GM19463 (cell line): ENCODE data around the gene RANBP3.

Source experiments
- ATAC-seq: cut with Tn5 transposase; IDR thresholded peaks from one replicate; pipeline ENCODE4 v1.9.1; 2021; ENCODE audit warnings: mild to moderate bottlenecking, moderate library complexity; ENCODE audit not compliant: unreplicated experiment

Gene RANBP3

DNA sequence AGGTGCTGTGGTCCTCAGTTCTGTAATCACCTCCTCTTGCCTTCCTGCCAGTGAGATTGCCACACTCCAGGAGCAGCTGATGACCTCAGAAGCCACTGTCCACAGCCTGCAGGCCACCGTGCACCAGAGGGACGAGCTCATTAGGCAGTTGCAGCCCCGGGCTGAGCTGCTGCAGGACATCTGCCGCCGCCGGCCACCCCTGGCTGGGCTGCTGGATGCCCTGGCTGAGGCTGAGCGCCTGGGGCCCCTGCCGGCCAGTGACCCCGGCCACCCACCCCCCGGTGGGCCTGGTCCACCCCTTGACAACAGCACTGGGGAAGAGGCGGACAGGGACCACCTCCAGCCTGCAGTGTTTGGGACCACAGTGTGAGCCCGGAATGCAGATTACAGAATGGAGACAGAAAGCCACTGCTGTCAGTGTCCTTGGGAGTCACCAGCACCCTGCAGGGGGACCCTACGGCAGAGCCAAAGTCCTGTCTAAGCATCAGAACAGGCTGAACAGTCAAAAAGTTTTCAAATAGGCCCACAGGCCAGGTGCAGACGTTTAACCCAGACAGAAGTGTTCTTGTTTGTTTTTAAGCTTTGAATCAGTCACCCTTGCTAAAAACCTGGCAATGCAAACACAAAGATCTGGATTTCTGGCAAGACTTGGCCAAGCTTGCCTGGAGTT lies 69.0 kb downstream of the RANBP3 start:
- no peak for ATAC-seq

DNA sequence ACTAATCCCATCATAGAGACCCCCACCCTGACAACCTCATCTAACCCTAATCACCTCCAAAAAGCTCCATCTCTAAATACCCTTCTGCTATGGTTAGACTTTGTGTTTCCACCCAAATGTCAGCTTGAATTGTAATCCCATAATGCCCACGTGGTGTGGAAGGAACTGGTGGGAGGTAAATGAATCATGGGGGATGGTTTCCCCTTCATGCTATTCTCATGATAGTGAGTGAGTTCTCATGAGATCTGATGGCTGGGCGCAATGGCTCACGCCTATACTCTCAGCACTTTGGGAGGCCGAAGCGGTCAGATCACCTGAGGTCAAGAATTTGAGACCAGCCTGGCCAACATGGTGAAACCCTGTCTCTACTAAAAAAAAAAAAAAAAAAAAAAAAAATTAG lies 70.7 kb downstream of the RANBP3 start:
- ATAC-seq: no peak

DNA sequence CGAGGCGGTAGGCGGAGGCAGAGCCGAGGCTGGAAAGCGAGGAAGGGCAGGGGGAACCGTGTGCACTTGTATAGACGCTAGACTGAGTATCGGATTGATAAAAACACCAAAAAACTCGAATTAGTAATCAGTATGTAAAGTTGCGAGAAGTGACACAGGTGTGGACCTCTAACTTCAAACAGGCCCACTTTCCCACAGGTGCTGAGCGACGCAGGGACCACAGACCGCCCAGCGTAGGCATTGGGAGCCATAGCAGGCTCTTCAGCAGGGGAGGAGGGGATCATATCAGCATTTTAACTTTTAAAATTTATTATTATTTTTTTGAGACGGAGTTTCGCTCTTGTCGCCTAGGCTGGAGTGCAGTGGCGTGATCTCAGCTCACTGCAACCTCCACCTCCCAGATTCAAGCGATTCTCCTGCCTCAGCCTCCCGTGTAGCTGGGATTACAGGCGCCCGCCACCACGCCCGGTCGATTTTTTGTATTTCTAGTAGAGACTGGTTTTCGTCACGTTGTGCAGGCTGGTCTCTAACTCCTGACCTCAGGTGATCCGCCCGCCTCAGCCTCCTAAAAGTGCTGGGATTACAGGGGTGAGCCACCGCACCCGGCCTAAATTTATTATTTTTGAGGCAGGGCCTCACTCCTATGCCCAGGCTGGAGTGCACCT lies 72.7 kb downstream of the RANBP3 start:
- no peak for ATAC-seq

DNA sequence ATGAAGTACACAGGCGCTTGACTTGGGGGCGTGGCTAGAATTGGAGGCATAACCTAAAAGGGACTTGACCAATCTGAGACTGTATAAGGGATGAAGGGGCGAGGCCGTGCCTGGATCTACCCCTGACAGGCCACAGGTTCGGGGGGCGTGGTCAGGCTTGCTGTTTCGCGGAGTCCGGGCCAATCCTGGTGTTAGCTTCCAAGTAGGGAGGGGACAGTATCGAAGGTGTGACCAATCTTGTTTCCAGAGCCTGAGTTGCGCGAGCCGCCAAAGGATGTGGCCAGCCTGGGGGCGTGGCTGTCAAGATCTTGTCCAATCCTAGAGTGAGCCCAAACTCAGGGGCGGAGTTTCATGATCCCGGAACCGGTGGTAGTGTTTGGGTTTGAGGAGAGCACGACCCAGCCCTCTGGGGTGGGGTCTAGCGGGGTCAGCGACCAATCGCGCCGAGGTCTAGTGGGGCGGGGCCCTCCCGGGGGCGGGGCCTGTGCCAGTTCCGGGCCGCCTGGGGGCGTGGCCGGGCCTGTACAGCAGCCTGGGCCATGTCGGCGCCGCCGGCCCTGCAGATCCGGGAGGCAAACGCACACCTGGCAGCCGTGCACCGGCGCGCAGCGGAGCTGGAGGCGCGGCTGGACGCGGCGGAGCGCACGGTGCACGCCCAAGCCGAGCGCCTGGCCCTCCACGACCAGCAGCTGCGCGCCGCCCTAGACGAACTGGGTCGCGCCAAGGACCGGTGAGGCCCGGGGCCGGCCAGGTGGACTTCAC lies 73.4 kb downstream of the RANBP3 start, which contains the start of gene VMAC:
Gene VMAC, plus strand, starts transcription at position 521 of the 762 bp plus-strand sequence. Its CDS starts 19 bp downstream, at position 540.
- peak; percentile 78 for ATAC-seq

DNA sequence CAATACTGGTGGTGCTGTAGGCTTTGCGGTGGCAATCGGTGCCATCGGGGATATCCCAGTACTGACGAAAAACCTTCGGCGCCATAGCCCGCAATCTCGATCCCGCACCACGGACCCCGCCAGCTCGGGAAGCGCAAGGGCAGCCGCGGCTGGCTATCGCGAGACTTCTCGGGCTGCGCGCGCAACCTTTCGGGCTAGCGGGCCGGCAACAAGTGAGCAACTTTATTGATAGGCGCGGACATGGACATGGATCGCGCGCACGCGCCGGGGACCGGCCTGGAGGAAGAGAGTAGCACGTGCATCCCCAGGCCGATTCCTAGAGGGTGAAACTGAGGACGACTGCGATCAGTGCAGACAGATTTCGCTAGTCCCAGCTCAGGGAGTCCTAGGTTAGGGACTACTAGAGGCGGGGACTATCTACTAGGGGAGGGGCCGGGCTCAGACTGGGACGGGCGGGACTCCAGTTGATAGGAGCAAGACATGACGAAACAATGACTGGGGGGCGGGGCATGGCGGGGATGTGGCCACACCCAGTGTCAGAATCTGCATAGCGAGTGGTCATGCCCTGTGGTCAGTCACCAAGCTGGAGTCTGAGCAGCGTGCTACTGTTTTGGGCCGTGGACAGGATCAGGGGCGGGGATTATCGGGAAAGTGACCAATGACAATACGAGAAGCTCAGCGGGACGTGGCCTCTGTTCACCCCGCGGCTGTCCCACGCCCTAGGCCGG lies 74.2 kb downstream of the RANBP3 start, which contains the start of gene NDUFA11:
Gene NDUFA11, minus strand, starts transcription at position 167 of the 728 bp plus-strand sequence. Its CDS starts 82 bp downstream, at position 85.
- peak; percentile 24 for ATAC-seq

DNA sequence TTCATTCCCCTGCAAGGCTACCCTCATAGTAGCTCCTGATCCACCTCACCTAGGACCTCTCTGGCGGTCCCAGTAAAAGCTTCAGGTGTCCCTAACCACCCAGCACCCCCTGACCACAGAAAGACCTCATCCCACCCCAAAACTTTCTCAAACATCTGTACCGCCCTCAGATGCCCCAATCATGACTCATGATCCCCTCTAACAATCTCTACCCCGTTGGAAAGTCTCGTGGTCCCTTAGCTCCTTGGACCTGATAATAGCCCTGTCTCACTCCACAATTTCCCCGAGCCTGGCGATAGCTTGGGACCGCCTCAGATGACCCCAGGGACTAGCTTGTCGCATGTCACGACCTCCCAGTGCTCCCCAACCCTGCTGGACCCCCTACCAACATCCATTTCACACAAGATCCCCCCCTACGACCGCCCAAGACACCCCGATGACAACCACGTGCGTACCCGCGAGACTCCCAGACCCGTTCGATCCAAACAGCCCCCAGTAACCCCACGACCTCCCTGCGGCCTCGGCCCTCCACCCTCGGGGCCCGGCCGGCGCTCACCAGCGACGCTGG lies 74.8 kb downstream of the RANBP3 start:
- ATAC-seq: no peak

DNA sequence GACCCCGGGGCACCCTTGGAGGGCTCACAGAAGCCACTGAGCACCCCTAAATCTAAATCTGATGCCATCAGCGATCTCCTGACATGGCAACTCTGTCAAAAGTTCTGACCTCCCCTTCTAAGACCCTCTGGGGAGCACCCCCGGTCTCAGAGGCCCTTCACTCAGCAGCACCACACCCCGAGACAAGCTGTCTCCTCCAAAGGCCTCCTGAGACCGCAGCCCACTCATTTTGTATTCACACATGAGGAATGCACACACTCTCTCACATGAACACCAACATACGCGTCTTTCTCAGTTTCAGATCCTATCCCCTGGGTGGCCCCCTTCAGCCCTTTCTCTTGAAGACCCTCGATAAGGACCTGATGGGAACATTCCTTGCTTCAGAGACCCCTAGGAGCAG lies 77.0 kb downstream of the RANBP3 start:
- no peak for ATAC-seq

DNA sequence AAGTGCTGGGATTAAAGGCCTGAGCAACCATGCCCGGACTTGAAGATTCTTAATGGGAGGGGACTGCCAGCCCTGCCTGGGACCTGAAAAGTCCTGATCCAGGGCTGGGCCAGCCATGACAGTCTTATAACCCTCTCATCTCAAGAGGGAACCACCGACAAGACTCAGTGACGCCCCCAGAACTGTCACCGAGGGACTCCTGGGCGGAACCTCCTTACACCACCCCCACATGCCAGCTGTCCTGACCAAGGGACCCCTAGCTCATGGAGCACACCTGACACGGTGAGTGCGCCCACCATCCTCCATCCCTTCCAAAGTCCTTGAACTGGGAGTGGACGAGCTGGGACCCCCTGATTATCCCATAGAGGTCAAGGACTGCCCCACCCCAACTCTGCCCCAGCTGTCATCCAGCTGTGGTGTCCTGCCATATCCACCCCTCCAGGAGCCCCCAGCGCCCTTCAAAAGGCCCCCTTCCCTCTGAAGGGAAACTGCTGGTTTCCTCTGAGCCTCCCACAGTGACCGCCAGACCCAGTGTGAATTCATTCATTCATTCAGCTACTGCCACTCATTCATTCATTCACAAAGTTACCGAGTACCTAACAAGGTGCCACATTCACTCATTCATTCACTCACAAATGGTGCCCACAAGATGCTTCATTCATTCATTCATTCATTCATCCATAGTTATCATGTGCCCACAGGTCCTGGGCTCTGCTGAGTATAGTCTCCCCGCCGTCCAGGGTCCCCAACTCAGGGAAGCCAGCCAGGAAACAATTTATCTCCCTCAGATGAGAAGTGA lies 78.0 kb downstream of the RANBP3 start:
- no peak for ATAC-seq

DNA sequence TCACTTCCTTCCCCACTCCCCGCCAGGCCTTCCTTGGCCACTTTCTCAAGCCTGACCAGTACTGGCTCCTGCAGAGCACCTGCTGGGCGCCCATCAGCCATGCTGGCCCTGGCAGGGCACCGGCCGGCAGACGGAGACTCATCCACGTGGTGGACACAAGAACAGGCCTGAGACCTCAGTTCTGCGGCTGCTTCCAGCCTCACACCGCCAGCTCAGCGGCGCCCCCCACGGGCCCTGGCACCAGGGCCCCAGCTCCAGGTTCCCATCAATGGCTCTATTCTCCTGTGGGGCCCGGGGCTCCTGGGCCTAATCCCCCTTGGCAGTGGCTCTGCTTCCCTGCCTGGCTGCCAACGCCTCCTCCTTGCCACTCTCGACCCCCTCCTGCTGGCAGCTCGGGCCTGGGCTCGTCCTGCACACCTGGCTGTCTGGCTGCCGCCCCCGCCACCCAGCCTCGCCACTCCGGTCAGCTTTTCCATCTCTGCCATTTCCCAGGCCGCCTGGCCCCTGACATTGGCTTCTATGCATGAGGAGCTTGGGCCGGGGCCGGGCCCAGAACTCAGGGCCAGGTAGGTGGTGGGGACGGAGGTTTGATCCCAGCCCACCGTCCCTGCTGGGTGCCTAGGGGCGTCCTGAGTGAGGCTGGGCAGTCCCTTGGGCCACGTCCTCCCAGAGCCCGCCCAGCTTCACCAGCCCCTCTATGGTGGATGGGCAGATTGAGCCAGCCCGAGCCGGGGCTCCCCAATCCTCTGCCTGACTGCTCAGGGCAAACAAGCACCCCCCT lies 80.6 kb downstream of the RANBP3 start:
- no peak for ATAC-seq

DNA sequence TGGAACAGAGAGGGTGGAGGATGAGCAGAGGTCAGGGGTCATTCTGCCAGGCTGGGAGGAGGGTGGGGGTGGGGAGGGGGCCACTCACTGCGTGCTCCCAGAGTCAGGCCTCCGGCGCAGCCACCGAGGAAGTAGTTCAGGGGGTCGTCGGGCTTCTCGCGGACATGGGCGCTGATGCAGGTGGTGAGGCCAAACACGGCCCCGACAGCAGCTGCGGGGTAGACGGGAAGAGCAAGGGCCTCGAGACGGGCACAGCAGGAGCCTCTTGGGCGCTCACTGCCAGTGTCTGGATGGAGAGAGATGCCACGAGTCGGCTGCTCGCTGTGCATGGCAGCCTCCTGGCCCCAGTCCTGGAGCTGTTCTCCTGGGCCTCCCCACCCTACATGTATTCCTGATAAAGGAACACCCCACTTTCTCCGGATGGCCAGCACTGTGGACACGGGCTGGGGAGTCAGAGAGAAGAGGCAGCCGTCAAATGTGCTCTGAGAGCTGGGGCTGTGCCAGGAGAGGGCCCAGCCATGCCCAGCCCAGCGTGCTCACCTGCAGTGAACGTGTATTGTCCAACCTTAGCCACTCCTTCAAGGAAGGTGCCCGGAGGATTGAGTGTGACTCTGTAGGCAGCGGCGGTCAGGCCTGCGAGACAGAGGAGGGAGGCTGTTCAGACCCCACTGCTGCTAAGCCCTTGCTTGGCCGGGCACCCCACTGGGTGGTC lies 81.4 kb downstream of the RANBP3 start:
- ATAC-seq: no peak

DNA sequence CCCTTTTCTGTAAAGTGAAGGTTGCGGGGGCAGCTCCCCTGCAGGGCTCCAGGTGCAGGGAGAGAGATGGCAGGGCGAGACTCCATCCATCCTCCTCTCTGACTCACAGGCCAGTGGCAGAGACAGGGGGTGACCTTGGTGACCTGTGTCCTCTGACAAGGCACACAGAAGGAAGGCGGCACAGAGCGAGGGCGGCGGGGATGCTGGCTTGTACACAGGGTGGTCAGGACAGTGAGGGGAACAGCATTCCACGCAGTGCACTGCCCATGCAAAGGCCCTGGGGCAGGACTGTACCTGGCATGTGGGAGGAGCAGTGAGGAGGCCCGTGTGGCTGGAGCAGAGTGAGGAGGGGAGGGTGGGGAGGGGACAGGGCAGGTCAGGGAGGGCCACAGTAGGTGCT lies 82.0 kb downstream of the RANBP3 start:
- ATAC-seq: no peak

DNA sequence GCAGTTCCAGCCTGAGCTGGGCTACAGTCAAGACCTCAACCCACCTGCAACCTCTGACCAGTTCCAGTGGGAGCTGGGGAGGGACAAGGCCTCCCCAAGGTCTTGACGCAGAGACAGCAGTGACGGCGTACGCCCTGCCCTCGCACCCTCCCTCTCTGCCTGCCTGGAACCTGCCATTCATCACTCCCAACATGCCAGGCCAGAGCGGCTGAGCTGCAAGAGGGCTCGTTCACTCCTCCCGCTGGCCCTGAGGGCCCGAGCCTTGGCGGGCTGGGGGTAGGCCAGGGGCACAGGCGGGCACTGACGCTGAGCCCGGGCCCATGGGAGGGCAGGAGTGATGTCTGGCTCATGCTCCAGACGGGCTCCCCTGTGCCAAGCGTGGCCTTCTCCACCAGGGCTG lies 82.5 kb downstream of the RANBP3 start:
- ATAC-seq: no peak

DNA sequence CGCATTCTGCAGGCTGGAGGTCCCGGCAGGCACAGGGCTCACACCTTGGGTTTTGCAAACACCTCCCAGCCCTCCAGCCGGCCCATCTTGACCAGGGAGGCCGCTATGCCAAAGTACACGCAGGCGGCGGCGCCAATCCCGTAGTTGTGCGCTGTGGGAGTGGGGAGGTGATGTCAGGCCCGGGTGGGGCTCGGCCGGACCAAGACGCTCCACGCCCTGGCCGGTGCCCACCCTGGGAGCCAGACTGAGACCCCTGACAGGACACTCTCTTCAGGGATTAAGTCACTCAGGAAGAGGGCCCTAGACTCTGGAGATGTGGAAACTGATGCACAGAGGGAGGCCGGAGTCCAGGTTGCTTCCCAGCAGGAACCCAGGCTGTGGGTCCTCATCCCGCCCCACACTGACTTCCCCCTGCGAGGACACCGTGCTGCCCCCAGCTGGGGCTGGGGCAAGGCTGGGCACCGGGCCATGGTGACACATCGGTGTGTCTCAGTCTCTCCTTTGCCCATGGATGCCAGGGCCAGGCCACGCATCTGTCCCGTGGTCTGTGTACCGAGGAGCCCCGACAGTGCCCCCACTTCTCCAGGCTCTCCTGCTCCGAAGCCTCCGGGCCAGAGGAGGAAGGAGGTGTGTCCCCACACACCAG lies 83.1 kb downstream of the RANBP3 start:
- ATAC-seq: no peak

DNA sequence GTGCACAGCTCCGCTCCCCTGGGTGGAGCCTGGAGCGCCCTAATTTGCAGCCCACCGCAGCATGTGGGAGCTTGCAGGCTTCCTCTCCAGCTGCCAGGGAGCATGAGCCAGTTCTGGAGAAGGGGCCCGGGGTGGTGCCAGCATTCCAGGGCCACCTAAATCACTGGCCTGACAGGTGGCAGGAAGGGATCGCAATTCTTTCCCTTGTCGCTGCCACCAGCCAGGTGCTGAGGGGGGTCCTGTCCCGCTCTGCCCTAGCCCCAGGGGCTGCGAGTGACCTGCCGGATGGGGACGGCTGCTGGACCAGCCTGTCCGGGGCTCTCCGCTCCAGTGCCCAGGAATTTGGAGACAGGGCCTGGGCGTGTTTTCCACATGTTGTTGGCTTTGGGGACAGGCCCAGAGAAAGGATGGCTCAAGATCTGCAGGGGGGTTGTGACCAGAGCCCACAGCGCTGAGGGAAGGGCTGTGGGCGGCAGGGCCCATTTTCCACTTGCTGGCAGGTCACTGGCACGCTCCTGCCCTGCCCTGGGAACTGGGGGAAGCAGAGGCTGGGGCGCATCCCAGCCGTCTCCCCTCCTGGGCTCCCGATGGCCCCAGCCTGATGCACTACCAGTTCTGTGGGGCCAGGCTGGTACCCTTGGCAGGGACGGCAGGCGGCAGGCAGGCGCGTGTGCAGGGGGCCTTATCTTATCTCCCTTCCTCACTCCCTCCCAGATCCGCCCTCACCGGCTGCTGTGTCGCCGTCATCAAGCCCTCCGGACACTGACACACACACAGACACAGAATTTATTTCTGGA lies 83.8 kb downstream of the RANBP3 start:
- ATAC-seq: no peak

DNA sequence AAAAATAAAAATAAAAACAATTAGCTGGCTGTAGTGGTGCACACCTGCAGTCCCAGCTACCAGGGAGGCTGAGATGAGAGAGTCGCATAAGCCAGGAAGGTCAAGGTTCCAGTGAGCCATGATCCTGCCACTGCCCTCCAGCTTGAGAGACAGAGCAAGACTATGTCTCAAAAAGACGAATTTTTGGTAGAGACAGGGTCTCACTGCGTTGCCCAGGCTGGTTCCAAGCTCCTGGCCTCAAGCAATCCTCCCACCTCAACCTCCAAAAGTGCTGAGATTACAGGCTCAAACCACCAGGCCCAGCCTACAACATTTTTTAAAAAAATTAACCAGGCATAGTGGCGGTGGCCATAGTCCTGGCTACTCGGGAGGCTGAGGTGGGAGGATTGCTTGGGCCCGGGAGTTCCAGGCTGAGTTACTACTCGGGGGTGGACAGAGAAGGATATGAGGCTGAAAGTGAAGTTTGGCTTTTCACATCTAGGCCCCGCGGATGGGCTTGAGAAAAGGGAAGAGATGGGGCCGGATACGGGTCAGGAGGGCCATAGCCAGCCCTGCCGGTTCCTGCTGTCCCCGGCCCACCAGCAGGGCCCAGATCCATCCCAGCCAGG lies 84.5 kb downstream of the RANBP3 start:
- ATAC-seq: no peak

DNA sequence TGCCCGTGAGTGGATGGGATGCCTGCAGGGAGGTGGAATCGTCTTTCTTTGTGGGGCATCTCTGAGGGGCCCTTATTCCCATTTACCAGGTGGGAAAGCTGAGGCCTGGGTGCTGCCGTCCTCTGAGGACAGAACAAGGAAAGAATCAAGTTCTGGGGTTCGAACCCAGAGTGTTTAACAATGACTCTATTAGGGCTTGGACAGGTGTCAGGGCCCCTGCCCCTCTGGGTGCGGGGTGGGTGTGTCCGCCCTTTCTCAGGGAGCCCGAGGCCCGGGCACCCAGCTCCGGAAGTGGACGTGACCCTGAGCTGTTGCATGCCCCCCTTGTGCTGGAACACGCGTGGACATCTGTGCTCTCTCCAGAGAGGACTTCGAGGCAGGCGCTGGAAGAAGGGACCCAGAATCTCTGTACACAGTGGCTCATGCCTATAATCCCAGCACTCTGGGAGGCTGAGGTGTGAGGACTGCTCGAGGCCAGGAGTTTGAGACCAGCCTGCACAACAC lies 85.1 kb downstream of the RANBP3 start:
- ATAC-seq: no peak
